ENCODE data around the gene CAMTA1.

GRCh38 chr1:7331926-7332535, 546.8 kb downstream of the CAMTA1 start:
- TF ChIP-seq CTCF (IDR thresholded peaks at IDR 0.05; ENCODE audit: poor library complexity) (no peak), EZH2 (IDR thresholded peaks at IDR 0.05; ENCODE audit: borderline replicate concordance) (no peak)

Measured in hepatocyte (in vitro differentiated cells).